WERI-Rb-1 (cell line): ENCODE measurements around the gene GCC2.
"Not testable (repeated sequence)": the region's sequence is repeated elsewhere in the genome, so short reads cannot be mapped to it uniquely, and the experiment has no call there.

ENCODE experiments used
- DNase-seq: peaks from one replicate; pipeline ENCODE4 v3.0.0-alpha.2; 2020
- H3K27ac ChIP-seq: fragments of 250-450 bp; sonication (Bioruptor Pico); 2 replicates; pipeline ENCODE4 v1.5.1; 2020; ENCODE audit warnings: mild to moderate bottlenecking, moderate library complexity
- H3K27me3 ChIP-seq: fragments of 250-450 bp; sonication (Bioruptor Pico); 2 replicates; pipeline ENCODE4 v1.5.1; 2021; ENCODE audit warnings: mild to moderate bottlenecking, low read depth, moderate library complexity; ENCODE audit not compliant: insufficient read depth, severe bottlenecking
- H3K36me3 ChIP-seq: fragments of 250-450 bp; sonication (Bioruptor Pico); 2 replicates; pipeline ENCODE4 v1.5.1; 2020; ENCODE audit warnings: mild to moderate bottlenecking, moderate library complexity
- H3K4me3 ChIP-seq: 2 replicates; pipeline ENCODE4 v1.5.1; 2011; ENCODE audit warnings: low read depth, mild to moderate bottlenecking, control low read depth, low read length
- H3K9me3 ChIP-seq: fragments of 250-450 bp; sonication (Bioruptor Pico); 2 replicates; pipeline ENCODE4 v1.5.1; 2021; ENCODE audit warnings: mild to moderate bottlenecking, moderate library complexity; ENCODE audit not compliant: severe bottlenecking
- TF ChIP-seq, protein P1 (sequence below): IDR thresholded peaks from 2 replicates; pipeline ENCODE4 v1.5.1; 2011; ENCODE audit warnings: low read depth, mild to moderate bottlenecking, control low read depth, inconsistent platforms, low read length

Gene GCC2

DNA sequence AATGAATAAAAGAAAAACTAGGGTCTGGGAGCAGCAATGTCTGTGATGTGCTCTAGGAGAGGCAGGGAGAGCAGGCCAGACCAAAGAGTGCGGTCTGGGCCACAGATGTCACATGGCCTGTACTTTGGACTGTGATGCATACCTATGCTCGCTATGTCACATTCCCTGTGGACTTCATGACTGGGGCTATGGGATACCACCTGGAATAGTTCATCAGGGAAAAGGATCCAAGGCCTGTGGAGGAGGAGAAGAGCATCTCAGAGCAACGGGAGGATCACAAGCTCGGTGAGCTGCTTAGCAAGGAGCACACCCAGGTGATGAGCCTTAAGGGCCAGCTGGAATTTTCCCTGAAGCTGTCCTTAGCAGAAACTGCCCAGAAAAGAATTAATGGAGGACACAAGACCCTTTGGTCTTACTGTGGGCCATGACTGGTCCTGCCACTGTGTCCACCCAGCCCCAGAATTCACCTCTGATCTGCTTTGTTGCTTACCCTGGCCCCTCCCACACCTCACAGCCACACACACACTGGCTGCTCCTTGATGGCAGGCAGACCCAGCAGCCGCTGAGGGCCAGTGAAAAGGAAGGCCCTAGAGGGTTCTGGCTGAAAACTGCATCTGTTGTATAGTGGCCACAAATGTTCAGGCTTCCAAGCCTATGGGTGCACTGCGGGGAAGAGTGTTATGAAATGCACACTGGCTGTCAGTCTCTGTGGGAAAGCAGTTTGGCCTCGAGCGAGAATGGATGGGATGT, 25.3 kb upstream of the GCC2 start:
- H3K36me3 ChIP-seq, result no peaks in the 10 kb centered on the region
- H3K4me3 ChIP-seq, result no peak overlapping the region
- H3K9me3 ChIP-seq, result no peaks in the 10 kb centered on the region
- no peak for DNase-seq
- H3K27ac ChIP-seq, result no peak overlapping the region
- TF ChIP-seq, protein P1, sequence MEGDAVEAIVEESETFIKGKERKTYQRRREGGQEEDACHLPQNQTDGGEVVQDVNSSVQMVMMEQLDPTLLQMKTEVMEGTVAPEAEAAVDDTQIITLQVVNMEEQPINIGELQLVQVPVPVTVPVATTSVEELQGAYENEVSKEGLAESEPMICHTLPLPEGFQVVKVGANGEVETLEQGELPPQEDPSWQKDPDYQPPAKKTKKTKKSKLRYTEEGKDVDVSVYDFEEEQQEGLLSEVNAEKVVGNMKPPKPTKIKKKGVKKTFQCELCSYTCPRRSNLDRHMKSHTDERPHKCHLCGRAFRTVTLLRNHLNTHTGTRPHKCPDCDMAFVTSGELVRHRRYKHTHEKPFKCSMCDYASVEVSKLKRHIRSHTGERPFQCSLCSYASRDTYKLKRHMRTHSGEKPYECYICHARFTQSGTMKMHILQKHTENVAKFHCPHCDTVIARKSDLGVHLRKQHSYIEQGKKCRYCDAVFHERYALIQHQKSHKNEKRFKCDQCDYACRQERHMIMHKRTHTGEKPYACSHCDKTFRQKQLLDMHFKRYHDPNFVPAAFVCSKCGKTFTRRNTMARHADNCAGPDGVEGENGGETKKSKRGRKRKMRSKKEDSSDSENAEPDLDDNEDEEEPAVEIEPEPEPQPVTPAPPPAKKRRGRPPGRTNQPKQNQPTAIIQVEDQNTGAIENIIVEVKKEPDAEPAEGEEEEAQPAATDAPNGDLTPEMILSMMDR, result no peak
- H3K27me3 ChIP-seq, result no peaks in the 10 kb centered on the region

DNA sequence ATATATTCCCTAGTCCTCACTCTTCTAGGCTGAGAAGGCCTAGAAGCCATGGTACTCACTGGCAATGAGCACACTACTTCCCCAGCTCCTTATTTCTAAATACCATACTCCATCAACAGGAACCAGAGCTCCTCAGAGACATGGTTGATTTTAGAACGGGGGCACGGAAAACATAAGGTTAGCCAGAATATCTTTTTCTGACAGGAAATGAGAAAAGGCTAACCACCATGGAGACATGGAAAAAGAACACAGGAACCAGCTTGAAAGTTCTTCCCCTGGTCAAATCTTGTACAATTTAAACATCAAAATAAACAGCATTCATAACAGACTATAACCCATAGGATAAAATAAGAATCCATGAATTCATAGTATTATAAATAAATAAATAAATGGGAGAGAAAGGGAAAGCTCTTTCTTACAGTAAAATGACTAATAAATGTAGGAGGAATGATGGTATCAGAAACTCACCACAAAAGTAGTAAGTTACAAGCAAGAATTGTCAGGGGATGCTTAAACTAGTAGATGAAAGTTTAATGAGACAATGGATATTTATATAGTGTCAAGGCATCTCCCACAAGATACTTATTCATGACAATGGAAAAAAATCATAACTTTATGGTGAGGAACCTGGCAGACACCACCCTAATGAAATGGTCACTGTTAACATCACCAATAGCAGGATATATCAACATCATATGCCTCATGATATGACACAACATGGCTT, 20.6 kb upstream of the GCC2 start:
- no peak overlapping the region for H3K27ac ChIP-seq
- TF ChIP-seq, protein P1, result no peak
- H3K36me3 ChIP-seq, result no peaks in the 10 kb centered on the region
- DNase-seq, result no peak
- no peaks in the 10 kb centered on the region for H3K9me3 ChIP-seq
- no peaks in the 10 kb centered on the region for H3K27me3 ChIP-seq
- H3K4me3 ChIP-seq, result no peak overlapping the region

DNA sequence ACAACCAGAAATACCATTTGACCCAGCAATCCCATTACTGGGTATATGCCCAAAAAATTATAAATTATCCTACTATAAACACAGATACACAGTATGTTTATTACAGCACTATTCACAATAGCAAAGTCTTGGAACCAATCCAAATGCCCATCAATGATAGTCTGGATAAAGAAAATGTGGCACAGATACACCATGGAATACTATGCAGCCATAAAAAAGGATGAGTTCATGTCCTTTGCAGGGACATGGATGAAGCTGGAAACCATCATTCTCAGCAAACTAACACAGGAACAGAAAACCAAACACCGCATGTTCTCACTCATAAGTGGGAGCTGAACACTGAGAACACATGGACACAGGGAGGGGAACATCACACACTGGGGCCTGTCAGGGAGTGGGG, 13.4 kb upstream of the GCC2 start:
- DNase-seq, H3K36me3 ChIP-seq, H3K4me3 ChIP-seq: not testable (repeated sequence)

DNA sequence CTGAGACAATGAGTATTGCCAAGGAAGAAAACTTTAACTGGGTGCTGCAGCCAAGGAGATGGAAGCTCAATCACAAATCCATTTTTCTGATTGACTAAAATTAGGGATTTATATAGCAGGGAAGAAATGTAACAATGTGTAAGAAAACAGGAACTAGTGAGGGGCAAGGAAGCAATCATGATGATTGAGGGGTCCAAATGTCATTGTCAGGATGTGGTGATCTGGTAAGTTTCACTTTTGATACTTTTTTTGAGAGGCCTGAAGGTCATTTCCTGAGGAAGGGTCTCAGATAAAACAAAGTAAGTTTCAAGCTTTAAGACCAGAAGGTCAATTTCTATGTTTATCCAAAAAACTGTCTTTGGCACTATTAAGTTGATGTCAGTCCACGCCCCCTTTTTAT, 12.0 kb upstream of the GCC2 start:
- no peak for DNase-seq
- Histone ChIP-seq H3K4me3 (no peak overlapping the region), H3K36me3 (no peaks in the 10 kb centered on the region), H3K9me3 (no peaks in the 10 kb centered on the region), H3K27ac (no peak overlapping the region), H3K27me3 (no peaks in the 10 kb centered on the region)
- TF ChIP-seq, protein P1, result no peak

More for the DNA sequence above, 13.4 kb upstream of the GCC2 start:
- not testable (repeated sequence) for H3K27ac ChIP-seq, H3K27me3 ChIP-seq, H3K9me3 ChIP-seq

DNA sequence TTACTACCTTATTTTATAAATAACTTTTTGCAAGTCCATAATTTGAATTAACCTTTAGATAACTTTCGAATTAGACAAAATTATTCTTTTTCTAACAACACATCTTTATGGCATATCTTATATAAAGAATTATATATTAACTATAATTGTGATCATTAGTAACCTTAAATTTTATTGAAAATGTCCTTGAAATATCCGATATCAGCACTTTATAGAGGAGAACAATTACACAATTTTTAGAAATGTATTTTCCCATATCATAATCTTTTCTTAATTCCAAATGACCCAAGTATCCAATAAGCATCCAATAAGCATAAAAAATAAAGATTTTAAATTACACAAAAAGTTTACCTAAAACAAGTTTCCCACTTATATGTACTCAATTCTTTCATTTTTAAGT, 7.3 kb upstream of the GCC2 start:
- Histone ChIP-seq H3K9me3 (no peaks in the 10 kb centered on the region), H3K36me3 (no peaks in the 10 kb centered on the region), H3K4me3 (no peak overlapping the region), H3K27ac (no peak overlapping the region), H3K27me3 (no peaks in the 10 kb centered on the region)
- DNase-seq, result no peak
- TF ChIP-seq, protein P1, result no peak

DNA sequence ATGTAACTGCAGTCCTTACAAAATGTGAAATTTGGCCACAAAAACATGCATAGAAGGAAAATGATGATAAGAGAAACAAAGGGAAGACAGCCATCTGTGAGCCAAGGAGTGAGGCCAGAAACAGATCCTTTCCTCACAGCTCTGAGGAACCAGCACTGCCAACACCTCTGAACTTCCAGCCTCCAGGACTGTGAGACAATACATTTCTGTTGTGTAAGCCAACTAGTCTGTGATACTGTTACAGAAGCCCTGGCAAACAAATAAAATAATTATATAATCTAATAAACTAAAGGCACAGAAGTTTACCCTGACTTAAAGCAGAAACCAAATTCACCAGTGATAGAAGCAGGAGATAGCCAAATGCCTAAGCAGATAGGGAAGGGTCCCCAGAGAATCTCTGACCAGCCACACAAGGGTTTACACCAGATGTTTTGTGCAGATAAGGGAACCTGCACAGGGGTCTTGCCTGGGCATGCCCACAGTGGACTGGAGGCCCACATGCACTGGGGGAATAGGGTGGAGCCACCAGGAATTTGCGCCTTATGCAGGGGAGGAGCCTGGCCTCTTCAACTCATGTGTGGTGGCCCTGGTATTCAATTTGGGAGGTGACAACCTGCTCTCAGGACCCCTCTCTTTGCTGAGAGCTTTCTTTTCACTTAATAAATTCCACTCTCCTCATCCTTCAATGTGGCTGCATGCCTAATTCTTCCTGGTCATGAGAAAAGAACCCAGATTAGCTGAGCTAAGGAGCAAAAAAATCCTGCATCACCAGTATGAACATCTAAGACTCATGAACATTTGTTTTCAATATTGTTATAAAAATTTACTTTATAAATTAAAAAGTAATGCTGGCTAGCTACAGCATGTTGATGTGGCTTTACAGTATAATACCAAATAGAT, 3.8 kb upstream of the GCC2 start:
- peak; percentile 30 for DNase-seq
- Histone ChIP-seq H3K36me3 (no peaks in the 10 kb centered on the region), H3K4me3 (no peak overlapping the region), H3K27ac (peak overlapping the region; percentile 59), H3K9me3 (no peaks in the 10 kb centered on the region), H3K27me3 (no peaks in the 10 kb centered on the region)
- TF ChIP-seq, protein P1, result no peak
